Right lobe of liver (tissue), 6 donors: ENCODE measurements around the gene ARAP3. TPM values are rescaled to one million over a fixed set of nuclear protein-coding genes. Genes with fewer than 3 reads are reported as not detected.
A peak's percentile ranks its signal among the peaks of the same experiment; 100 is the strongest.

Experiments used
- ATAC-seq, 4 donors: fragments of 200-7000 bp; cut with Tn5 transposase; one replicate each; pipeline ENCODE4 v1.9.1; 2020; ENCODE audit warnings: mild to moderate bottlenecking in 4 of 4, moderate library complexity in 4 of 4
- DNase-seq, 3 donors: peaks; one replicate each; pipeline ENCODE4 v3.0.0-alpha.2; 2020
- H3K27ac ChIP-seq, 3 donors: fragments of 200-600 bp; one replicate each; pipeline ENCODE4 v1.8.0; 2022
- H3K27me3 ChIP-seq, 2 donors: fragments of 200-600 bp; one replicate each; pipeline ENCODE4 v1.8.0; 2022
- H3K36me3 ChIP-seq, 4 donors: fragments of 200-600 bp; sonication (generic) in 1 of 4; one replicate each; pipeline versions ENCODE4 v1.5.1 to v1.8.0; 2017 to 2022; ENCODE audit warnings: control low read depth in 1 of 4
- H3K4me1 ChIP-seq, 4 donors: fragments of 200-600 bp; sonication (generic) in 1 of 4; one replicate each; pipeline versions ENCODE4 v1.5.1 to v1.8.0; 2017 to 2022; ENCODE audit warnings: control low read depth in 1 of 4
- H3K4me3 ChIP-seq, 3 donors: fragments of 200-600 bp; one replicate each; pipeline ENCODE4 v1.8.0; 2022
- H3K9me3 ChIP-seq, 4 donors: fragments of 200-600 bp; sonication (generic) in 1 of 4; one replicate each; pipeline versions ENCODE4 v1.5.1 to v1.8.0; 2017 to 2022; ENCODE audit warnings: control low read depth in 1 of 4
- POLR2A ChIP-seq: fragments of 450-650 bp; IDR thresholded peaks from one replicate; pipeline ENCODE4 v1.6.1; 2017; ENCODE audit warnings: antibody characterized with exemption, mild to moderate bottlenecking
- whole genome bisulfite sequencing: methylation state at CpG from one replicate; pipeline ENCODE4 v1.1.6; 2018; ENCODE audit warnings: low coverage, low lambda C conversion rate; ENCODE audit not compliant: insufficient coverage; ENCODE audit errors: missing lambda C conversion rate; 5-methylcytosine and 5-hydroxymethylcytosine counted together
- intact Hi-C, 2 donors: fragments of 100-400 bp; cut with DNase I; formaldehyde crosslinking; loops; one replicate each; pipeline versions ENCODE4 v1.11.2 to v1.14.1; 2022
- total RNA-seq, 6 experiments: library from RNA; depleted of rRNA in 2 of 6; stranded (reverse); fragments of >200 nt in 2 of 6; fragmentation: NEBNext Ultra II Directional in 3 of 6; extraction: Animal tissue kit (Norgen Biotek cat#: 25700) in 3 of 6; gene quantifications; one replicate each; pipeline versions ENCODE4 v1.1.0 to v1.2.4, GENCODE V29; 2016 to 2023
- TF ChIP-seq, protein P1 (sequence below), 4 donors: fragments of 200-600 bp in 3 of 4; fragments of 450-650 bp in 1 of 4; IDR thresholded peaks; one replicate each; pipeline versions ENCODE4 v1.5.1 to v1.8.0; 2016 to 2022; ENCODE audit warnings: antibody characterized with exemption in 4 of 4, mild to moderate bottlenecking in 2 of 4
- donor health status: DM: no; HTN: yes; CAD: no.
- donor health status: DM: no; HTN: no; CAD: no.
- donor health status: DM: no; HTN: no; CAD: no.
- donor health status: DM: no; HTN: yes; CAD: no.
- donor health status: DM: no; HTN: yes; CAD: no.

ARAP3 gene
- total RNA-seq, 6 experiments from 2014 or later, result 1.4 to 6.0 (median 3.7) TPM

DNA sequence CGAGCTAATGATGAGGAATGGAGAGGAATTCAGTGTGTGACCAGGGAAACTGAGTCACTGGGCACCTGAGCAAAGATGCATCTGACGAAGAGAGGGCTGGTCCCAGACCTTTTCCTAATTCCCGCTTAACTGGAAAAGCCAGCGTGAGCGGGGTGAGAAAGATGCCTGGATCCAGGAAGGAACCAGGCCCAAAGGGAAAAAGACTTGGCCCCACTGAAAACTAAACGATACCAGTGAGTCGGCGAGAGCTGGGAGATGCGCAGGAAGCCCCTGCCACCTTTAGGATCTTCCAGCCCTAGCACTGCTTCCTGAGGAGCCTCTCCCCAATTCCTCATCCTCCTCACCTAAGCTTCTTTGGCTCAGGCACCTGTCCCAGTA lies 30.3 kb downstream of the ARAP3 start:
- Histone ChIP-seq H3K27me3 (no peaks in the 10 kb centered on the region), H3K9me3 (no peaks in the 10 kb centered on the region), H3K27ac (peak overlapping the region in 2 of 3 donors; percentile 10 to 43), H3K36me3 (no peaks in the 10 kb centered on the region), H3K4me1 (no peaks in the 10 kb centered on the region), H3K4me3 (peak overlapping the region; percentile 35 to 62 (median 54))
- WGBS, result 64% methylated on average over 7 of the region's 9 CpGs
- intact Hi-C loops, result no loop called here
- ATAC-seq, result no peak
- TF ChIP-seq POLR2A, result no peak
- TF ChIP-seq, protein P1, sequence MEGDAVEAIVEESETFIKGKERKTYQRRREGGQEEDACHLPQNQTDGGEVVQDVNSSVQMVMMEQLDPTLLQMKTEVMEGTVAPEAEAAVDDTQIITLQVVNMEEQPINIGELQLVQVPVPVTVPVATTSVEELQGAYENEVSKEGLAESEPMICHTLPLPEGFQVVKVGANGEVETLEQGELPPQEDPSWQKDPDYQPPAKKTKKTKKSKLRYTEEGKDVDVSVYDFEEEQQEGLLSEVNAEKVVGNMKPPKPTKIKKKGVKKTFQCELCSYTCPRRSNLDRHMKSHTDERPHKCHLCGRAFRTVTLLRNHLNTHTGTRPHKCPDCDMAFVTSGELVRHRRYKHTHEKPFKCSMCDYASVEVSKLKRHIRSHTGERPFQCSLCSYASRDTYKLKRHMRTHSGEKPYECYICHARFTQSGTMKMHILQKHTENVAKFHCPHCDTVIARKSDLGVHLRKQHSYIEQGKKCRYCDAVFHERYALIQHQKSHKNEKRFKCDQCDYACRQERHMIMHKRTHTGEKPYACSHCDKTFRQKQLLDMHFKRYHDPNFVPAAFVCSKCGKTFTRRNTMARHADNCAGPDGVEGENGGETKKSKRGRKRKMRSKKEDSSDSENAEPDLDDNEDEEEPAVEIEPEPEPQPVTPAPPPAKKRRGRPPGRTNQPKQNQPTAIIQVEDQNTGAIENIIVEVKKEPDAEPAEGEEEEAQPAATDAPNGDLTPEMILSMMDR (IDR thresholded peaks at IDR 0.05), result no peak
- DNase-seq, result no peak

DNA sequence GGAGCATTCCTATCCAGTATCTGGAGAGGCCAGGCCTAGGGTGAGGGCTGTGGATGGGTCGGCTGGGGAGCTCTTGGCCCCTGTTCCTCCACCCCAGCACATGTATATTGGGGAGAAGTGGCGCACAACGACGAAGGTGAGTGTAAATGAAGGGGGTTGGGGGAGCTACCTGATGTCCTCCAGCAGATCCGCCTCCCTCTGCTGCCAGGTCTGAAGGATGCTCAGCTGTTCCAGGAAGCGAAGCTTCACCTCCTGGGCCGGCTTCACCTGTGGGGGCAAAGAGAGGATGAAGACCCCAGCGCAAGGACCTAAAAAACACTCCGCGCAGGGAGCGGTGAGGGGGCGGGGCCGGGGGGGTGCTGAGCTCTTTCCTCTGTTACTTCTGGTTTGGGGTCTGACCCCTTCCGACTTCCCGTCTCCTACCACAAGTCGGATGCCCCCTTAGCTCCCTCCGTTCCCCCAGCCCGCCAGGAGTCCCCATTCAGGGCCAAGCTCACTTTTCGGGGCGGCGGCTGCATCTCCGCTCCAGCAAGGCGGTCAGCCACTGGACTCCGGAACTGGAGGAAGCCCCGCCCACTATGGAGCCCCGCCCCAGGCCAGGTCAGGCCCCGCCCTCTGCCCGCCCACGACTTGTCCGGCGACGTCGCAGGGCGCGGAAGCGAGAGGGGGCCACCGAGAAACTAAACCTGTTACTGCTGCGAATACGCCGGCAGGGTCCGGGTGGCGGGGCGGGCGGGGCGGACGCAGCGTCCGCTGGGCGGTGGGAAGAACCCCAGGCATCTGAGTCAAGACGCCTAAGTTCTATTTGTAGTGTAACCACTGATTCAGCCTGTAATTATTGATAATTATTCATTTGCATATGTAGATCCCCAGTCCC lies 30.9 kb downstream of the ARAP3 start, which contains the start of gene FCHSD1:
Gene FCHSD1, minus strand, starts transcription at position 568 of the 877 bp plus-strand sequence. Its CDS starts 50 bp downstream, at position 518.
- Histone ChIP-seq H3K36me3 (no peaks in the 10 kb centered on the region), H3K4me1 (no peaks in the 10 kb centered on the region), H3K27me3 (no peaks in the 10 kb centered on the region), H3K4me3 (peak within 1 kb of the TSS; percentile 35 to 62 (median 54)), H3K9me3 (no peaks in the 10 kb centered on the region), H3K27ac (peak within 1 kb of the TSS in 2 of 3 donors; percentile 10 to 43)
- TF ChIP-seq POLR2A, result peak; percentile 13
- TF ChIP-seq, protein P1 (IDR thresholded peaks at IDR 0.05), result peak in 1 of 4 donors; percentile 16
- peak; percentile 95 to 99 (median 98) for ATAC-seq
- 3% methylated on average over 30 of the region's 50 CpGs for WGBS
- peak; percentile 90 to 93 (median 92) for DNase-seq
- intact Hi-C loops, result no loop called here

DNA sequence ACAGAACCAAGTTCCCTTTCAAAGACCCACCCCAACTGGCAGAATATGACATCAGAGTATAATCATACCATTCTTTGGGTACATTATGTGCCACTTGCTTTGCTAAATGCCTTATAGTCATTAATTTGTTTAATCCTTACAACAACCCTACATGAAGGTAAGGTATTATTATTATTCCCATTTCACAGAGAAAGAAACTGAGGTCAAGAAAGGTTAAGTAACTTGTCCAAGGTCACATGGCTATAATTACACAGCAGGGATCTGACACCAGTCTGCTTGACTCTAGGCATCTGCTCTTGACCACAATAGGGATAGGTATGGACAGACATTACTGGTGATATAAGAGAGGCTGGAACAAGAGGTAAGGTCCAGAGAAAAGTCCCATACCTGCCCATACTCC lies 32.1 kb downstream of the ARAP3 start:
- Histone ChIP-seq H3K27me3 (no peaks in the 10 kb centered on the region), H3K9me3 (no peaks in the 10 kb centered on the region), H3K4me1 (no peaks in the 10 kb centered on the region), H3K27ac (no peak overlapping the region), H3K4me3 (no peak overlapping the region), H3K36me3 (no peaks in the 10 kb centered on the region)
- intact Hi-C loops, result no loop called here
- TF ChIP-seq, protein P1 (IDR thresholded peaks at IDR 0.05), result no peak
- TF ChIP-seq POLR2A, result no peak
- ATAC-seq (no peak), DNase-seq (no peak)

DNA sequence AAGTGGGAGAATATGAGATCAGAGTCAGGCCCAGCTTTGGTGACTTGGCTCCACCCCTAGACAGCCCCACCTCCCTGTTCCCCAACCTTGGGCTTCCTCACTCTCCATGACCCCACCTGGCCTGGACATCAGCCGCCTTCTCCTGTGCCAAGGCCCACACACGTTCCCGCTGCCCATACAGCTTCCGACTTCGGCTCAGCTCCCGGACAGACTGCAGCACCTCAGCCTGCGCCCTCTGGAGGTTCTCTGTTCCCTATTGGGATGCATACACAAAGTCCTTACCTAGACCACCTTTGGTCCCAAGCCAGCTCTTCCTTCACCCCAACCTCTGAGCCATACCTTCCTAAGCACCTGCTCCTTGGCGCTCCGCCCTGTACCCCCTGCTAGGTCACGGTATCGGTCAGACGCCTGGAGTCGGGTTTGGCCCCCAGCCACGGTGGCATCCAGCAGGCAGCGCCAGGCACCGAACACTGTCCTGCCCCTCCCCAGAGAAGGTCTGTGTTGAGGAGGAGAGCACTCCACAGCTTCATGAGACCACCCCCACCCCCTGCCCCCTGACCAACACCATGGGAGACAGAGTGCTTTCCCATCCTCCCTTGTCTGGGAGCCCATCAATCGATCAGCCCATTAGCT lies 32.9 kb downstream of the ARAP3 start:
- Histone ChIP-seq H3K9me3 (no peaks in the 10 kb centered on the region), H3K27me3 (no peaks in the 10 kb centered on the region), H3K4me3 (no peak overlapping the region), H3K36me3 (no peaks in the 10 kb centered on the region), H3K27ac (no peak overlapping the region), H3K4me1 (no peaks in the 10 kb centered on the region)
- TF ChIP-seq, protein P1 (IDR thresholded peaks at IDR 0.05), result no peak
- no peak for TF ChIP-seq POLR2A
- DNase-seq (peak in 1 of 3 donors; percentile 56), ATAC-seq (no peak)
- WGBS, result 100% methylated on average over 6 of the region's 17 CpGs
- intact Hi-C loops, result no loop called here
